Neural cell (in vitro differentiated cells): ENCODE data around the gene HBG1. TPM values are rescaled to one million over a fixed set of nuclear protein-coding genes. Genes with fewer than 3 reads are reported as not detected.
"Not testable (repeated sequence)": the region's sequence is repeated elsewhere in the genome, so short reads cannot be mapped to it uniquely, and the experiment has no call there.

Experiments
- H2AFZ ChIP-seq: fragments of 200-600, 300-800 bp; sonication (generic), shearing (Covaris generic); 2 replicates; pipeline ENCODE4 v1.6.0; 2014; ENCODE audit warnings: low read depth, mild to moderate bottlenecking, antibody characterized with exemption, low read length, moderate library complexity
- H3F3A ChIP-seq: fragments of 200-600 bp; shearing (Covaris generic); 2 replicates; pipeline ENCODE4 v1.6.1; 2016; ENCODE audit warnings: mild to moderate bottlenecking, moderate library complexity, mixed read lengths, antibody characterized with exemption, low read length; ENCODE audit not compliant: insufficient read depth, poor library complexity, severe bottlenecking
- H3K27ac ChIP-seq: fragments of 200-600, 300-800 bp; sonication (generic), shearing (Covaris generic); 2 replicates; pipeline ENCODE4 v1.5.1; 2014; ENCODE audit warnings: mild to moderate bottlenecking, low read length, moderate library complexity
- H3K27me3 ChIP-seq: fragments of 300-800, 200-600 bp; sonication (generic), shearing (Covaris generic); 2 replicates; pipeline ENCODE4 v1.6.0; 2014; ENCODE audit warnings: mild to moderate bottlenecking, low read depth, low read length, moderate library complexity; ENCODE audit not compliant: insufficient read depth
- H3K36me3 ChIP-seq: fragments of 300-800, 200-600 bp; sonication (generic), shearing (Covaris generic); 2 replicates; pipeline ENCODE4 v1.5.1; 2014; ENCODE audit warnings: mild to moderate bottlenecking, antibody characterized with exemption, low read length, moderate library complexity; ENCODE audit not compliant: insufficient read depth
- H3K4me2 ChIP-seq: fragments of 300-800, 200-600 bp; sonication (generic), shearing (Covaris generic); 2 replicates; pipeline ENCODE4 v1.6.0; 2014; ENCODE audit warnings: mild to moderate bottlenecking, low read length
- H3K4me3 ChIP-seq: fragments of 300-800, 200-600 bp; sonication (generic), shearing (Covaris generic); 2 replicates; pipeline ENCODE4 v1.5.1; 2014; ENCODE audit warnings: mild to moderate bottlenecking, low read length, moderate library complexity
- H3K79me2 ChIP-seq: fragments of 200-600 bp; shearing (Covaris generic); replicated peaks from 2 replicates; pipeline ENCODE4 v1.6.0; 2014; ENCODE audit warnings: mild to moderate bottlenecking, low read length, moderate library complexity; ENCODE audit not compliant: insufficient read depth
- H3K9ac ChIP-seq: fragments of 300-800, 200-600 bp; sonication (generic), shearing (Covaris generic); 2 replicates; pipeline ENCODE4 v1.6.1; 2016; ENCODE audit warnings: mild to moderate bottlenecking, low read length, mixed read lengths
- H3K9me2 ChIP-seq: fragments of 200-600 bp; shearing (Covaris generic); 2 replicates; pipeline ENCODE4 v1.6.1; 2016; ENCODE audit warnings: mild to moderate bottlenecking, low read length, mixed read lengths; ENCODE audit not compliant: insufficient read depth
- H3K9me3 ChIP-seq: fragments of 200-600, 300-800 bp; sonication (generic), shearing (Covaris generic); 2 replicates; pipeline ENCODE4 v1.6.1; 2016; ENCODE audit warnings: mild to moderate bottlenecking, mixed run types, low read length, moderate library complexity, mixed read lengths
- H4K20me1 ChIP-seq: fragments of 200-600 bp; shearing (Covaris generic); 2 replicates; pipeline ENCODE4 v1.6.1; 2016; ENCODE audit warnings: mild to moderate bottlenecking, mixed run types; ENCODE audit not compliant: insufficient read depth
- EZH2 ChIP-seq: fragments of 200-600, 300-800 bp; shearing (Covaris generic), sonication (generic); IDR thresholded peaks from 2 replicates; pipeline ENCODE4 v1.6.1; 2014; ENCODE audit warnings: antibody characterized with exemption, low read length, borderline replicate concordance, mild to moderate bottlenecking; ENCODE audit not compliant: insufficient read depth, poor library complexity, severe bottlenecking
- MXI1 ChIP-seq: fragments of 450-650 bp; conservative IDR thresholded peaks from 2 replicates; pipeline ENCODE4 v1.6.1; 2014; ENCODE audit warnings: antibody characterized with exemption, mild to moderate bottlenecking; ENCODE audit not compliant: poor library complexity, severe bottlenecking
- POLR2AphosphoS5 ChIP-seq: IDR thresholded peaks from 2 replicates; pipeline ENCODE4 v1.6.1; 2012
- RAD21 ChIP-seq: fragments of 450-650 bp; conservative IDR thresholded peaks from 2 replicates; pipeline ENCODE4 v1.6.1; 2014; ENCODE audit warnings: antibody characterized with exemption, mild to moderate bottlenecking, moderate library complexity
- REST ChIP-seq: IDR thresholded peaks from 2 replicates; pipeline ENCODE4 v1.6.1; 2012; ENCODE audit warnings: borderline replicate concordance
- SMC3 ChIP-seq: fragments of 450-650 bp; conservative IDR thresholded peaks from 2 replicates; pipeline ENCODE4 v1.6.1; 2014; ENCODE audit warnings: antibody characterized with exemption, mild to moderate bottlenecking, moderate library complexity; ENCODE audit not compliant: poor library complexity
- TAF1 ChIP-seq: IDR thresholded peaks from 2 replicates; pipeline ENCODE4 v1.6.1; 2012; ENCODE audit warnings: low read depth
- polyA plus RNA-seq: library from polyadenylated mRNA; depleted of rRNA; stranded (reverse); fragments of >200 nt; gene quantifications from 2 replicates; pipeline ENCODE4 v1.2.3, GENCODE V29; 2014

HBG1 gene
- polyA plus RNA-seq, 1 donor from 2014 or later, result not detected

- H3K36me3 ChIP-seq, result no peaks in the 10 kb centered on the region
- H3K4me2 ChIP-seq, result no peak overlapping the region
- H3K9me2 ChIP-seq, result no peaks in the 10 kb centered on the region
- TF ChIP-seq REST (no peak), TAF1 (no peak), RAD21 (no peak), EZH2 (no peak), SMC3 (no peak), POLR2AphosphoS5 (no peak), MXI1 (no peak)
- no peaks in the 10 kb centered on the region for H3K79me2 ChIP-seq
- H2AFZ ChIP-seq, result no peak overlapping the region
- no peak overlapping the region for H3K9ac ChIP-seq
- H3K27me3 ChIP-seq, result no peaks in the 10 kb centered on the region
- H3F3A ChIP-seq, result no peaks in the 10 kb centered on the region
- no peaks in the 10 kb centered on the region for H4K20me1 ChIP-seq
- H3K27ac ChIP-seq, result no peak overlapping the region
- H3K4me3 ChIP-seq, result no peak overlapping the region
- no peaks in the 10 kb centered on the region for H3K9me3 ChIP-seq
Observed at GRCh38 chr11:5257296-5257695, 7.6 kb upstream of the HBG1 start.

- H3K9ac ChIP-seq, H3K4me2 ChIP-seq, H4K20me1 ChIP-seq, H3K27me3 ChIP-seq, H3F3A ChIP-seq, H3K27ac ChIP-seq, H3K4me3 ChIP-seq, H3K9me3 ChIP-seq, H2AFZ ChIP-seq, H3K79me2 ChIP-seq, H3K36me3 ChIP-seq, H3K9me2 ChIP-seq: not testable (repeated sequence)
Observed at GRCh38 chr11:5254646-5255413, 5.2 kb upstream of the HBG1 start, which contains the start of gene HBG2. Gene HBG2 (minus strand): TSS chr11:5254781. CDS start chr11:5254728, 53 bp downstream.

GRCh38 chr11:5254023-5254422 lies 4.4 kb upstream of the HBG1 start:
- not testable (repeated sequence) for H2AFZ ChIP-seq, H3K4me2 ChIP-seq, H4K20me1 ChIP-seq, H3K79me2 ChIP-seq, H3K4me3 ChIP-seq, H3K27me3 ChIP-seq, H3K9ac ChIP-seq, H3K27ac ChIP-seq, H3K9me2 ChIP-seq, H3F3A ChIP-seq, H3K36me3 ChIP-seq, H3K9me3 ChIP-seq

- not testable (repeated sequence) for H4K20me1 ChIP-seq, H3K4me2 ChIP-seq, H3K9me3 ChIP-seq, H3K9me2 ChIP-seq, H2AFZ ChIP-seq, H3K79me2 ChIP-seq, H3K36me3 ChIP-seq, H3F3A ChIP-seq, H3K9ac ChIP-seq, H3K4me3 ChIP-seq, H3K27me3 ChIP-seq, H3K27ac ChIP-seq
Observed at GRCh38 chr11:5253440-5253839, 3.8 kb upstream of the HBG1 start.
